ENCODE measurements around the gene TXLNG. TPM values are rescaled to one million over a fixed set of nuclear protein-coding genes. Genes with fewer than 3 reads are reported as not detected.

The TXLNG gene
- total and polyA plus RNA-seq, 2 of the 4 experiments (the other 2 are of a cell fraction) = 7.0 to 9.7 TPM

DNA sequence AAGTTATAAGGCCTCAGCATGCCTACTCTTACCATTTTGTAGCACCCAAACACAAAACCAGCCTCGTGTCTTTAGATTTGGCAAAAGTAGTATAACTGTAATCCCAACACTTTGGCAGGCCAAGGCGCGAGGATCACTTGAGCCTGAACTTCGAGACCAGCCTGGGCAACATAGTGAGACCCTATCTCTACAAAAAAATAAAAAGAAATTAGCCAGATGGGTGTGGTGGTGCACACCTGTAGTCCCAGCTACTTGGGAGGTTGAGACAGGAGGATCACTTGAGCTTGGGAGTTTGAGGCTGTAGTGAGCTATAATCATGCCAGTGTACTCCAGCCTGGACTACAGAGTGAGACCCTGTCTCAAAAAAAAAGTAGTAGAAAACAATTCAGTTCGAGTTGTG, 49.2 kb upstream of the TXLNG start:
- H3K4me1 ChIP-seq (ENCODE audit: control insufficient read depth, insufficient read depth, low read length) = no peaks in the 10 kb centered on the region
- no peak overlapping the region for H3K9ac ChIP-seq (ENCODE audit: low read depth, low read length)
- no peak overlapping the region for H3K14ac ChIP-seq (replicated peaks; ENCODE audit: low read depth, low read length)
- DNase-seq (no peak), ATAC-seq (ENCODE audit: low read depth) (no peak)
- H2BK5ac ChIP-seq (ENCODE audit: low read depth, low read length, poor library complexity, severe bottlenecking) = no peak overlapping the region
- TF ChIP-seq RAD21 (IDR thresholded peaks at IDR 0.05; ENCODE audit: low read length) = no peak
- no peak for TF ChIP-seq NFE2L2 (IDR thresholded peaks at IDR 0.05; ENCODE audit: low read depth, low read length)
- TF ChIP-seq, protein P1, sequence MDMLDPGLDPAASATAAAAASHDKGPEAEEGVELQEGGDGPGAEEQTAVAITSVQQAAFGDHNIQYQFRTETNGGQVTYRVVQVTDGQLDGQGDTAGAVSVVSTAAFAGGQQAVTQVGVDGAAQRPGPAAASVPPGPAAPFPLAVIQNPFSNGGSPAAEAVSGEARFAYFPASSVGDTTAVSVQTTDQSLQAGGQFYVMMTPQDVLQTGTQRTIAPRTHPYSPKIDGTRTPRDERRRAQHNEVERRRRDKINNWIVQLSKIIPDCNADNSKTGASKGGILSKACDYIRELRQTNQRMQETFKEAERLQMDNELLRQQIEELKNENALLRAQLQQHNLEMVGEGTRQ (IDR thresholded peaks at IDR 0.05; ENCODE audit: low read depth, low read length) = no peak
- no peak for TF ChIP-seq CEBPB (IDR thresholded peaks at IDR 0.05; ENCODE audit: low read depth, low read length)
- dilution Hi-C loops (cut with HindIII; ENCODE audit: low sequenced_read_pairs, unreplicated experiment) (no loop called here), in situ Hi-C loops (cut with MboI; ENCODE audit: low sequenced_read_pairs) (no loop called here), intact Hi-C loops (cut with micrococcal nuclease) (no loop called here)
- no peak overlapping the region for H4K5ac ChIP-seq (ENCODE audit: low read depth, low read length)
- H4K20me1 ChIP-seq (ENCODE audit: insufficient read depth, low read length) = peaks cover 10% of the 10 kb centered on the region; the same call in 1 of the 2 replicates
- peaks cover 2% of the 10 kb centered on the region; the same call in 1 of the 2 replicates for H3K9me1 ChIP-seq (ENCODE audit: insufficient read depth, low read length)
- H3K18ac ChIP-seq (ENCODE audit: low read depth, low read length) = no peak overlapping the region
- H2AFZ ChIP-seq (replicated peaks; ENCODE audit: low read length, poor library complexity) = no peak overlapping the region
- no peak overlapping the region for H3K23ac ChIP-seq (ENCODE audit: low read depth, low read length)
- peaks cover 30% of the 10 kb centered on the region for H3K36me3 ChIP-seq (ENCODE audit: control insufficient read depth, insufficient read depth, low read length)
- H4K8ac ChIP-seq (ENCODE audit: low read depth in 2 of 2, low read length in 2 of 2) = no peak overlapping the region
- H2AK5ac ChIP-seq (ENCODE audit: low read depth, low read length) = no peak overlapping the region
- ChIA-PET POLR2A (ENCODE audit: unreplicated experiment) (no interaction called here), CTCF (interaction anchor here (0.7 kb wide), 1 partner anchor 42 kb away, joined by 3 read pairs; no protein-coding TSS in a partner anchor)
- no peak overlapping the region for H2BK20ac ChIP-seq (ENCODE audit: low read depth, low read length)
- H3K56ac ChIP-seq (ENCODE audit: extremely low read depth, insufficient read depth, low read length) = no peak overlapping the region
- no peak overlapping the region for H4K91ac ChIP-seq (ENCODE audit: insufficient read depth, low read depth, low read length)
- H3K79me1 ChIP-seq (ENCODE audit: low read depth in 1 of 2, low read length in 2 of 2) = peaks cover 6 to 9% of the 10 kb centered on the region in 2 experiments; a peak in 3 of 4 replicates
- H2BK15ac ChIP-seq (ENCODE audit: low read depth, low read length) = no peak overlapping the region
- no peak overlapping the region for H2BK120ac ChIP-seq (ENCODE audit: low read depth, low read length)
- H3K27ac ChIP-seq (ENCODE audit: insufficient read depth, low read length) = no peak overlapping the region
- H3K27me3 ChIP-seq (ENCODE audit: control insufficient read depth, insufficient read depth, low read length) = no peaks in the 10 kb centered on the region
- no peak overlapping the region for H3K4ac ChIP-seq (ENCODE audit: low read depth, low read length)
- no peak overlapping the region for H3K4me3 ChIP-seq (ENCODE audit: insufficient read depth, low read depth, low read length)
- WGBS, 2 experiments (ENCODE audit: extremely low coverage in 2 of 2, insufficient read length in 1 of 2) = no CpG with 5 or more reads among the region's 5 CpGs
- no peak overlapping the region for H3K4me2 ChIP-seq (ENCODE audit: low read depth, low read length)
- no peaks in the 10 kb centered on the region for H3K9me3 ChIP-seq (ENCODE audit: control insufficient read depth, insufficient read depth, low read length)
- no TSS peak for BruUV-seq (replicated peaks)
- H2AK9ac ChIP-seq (replicated peaks; ENCODE audit: low read depth, low read length, poor library complexity) = no peak overlapping the region

Data from IMR-90 (cell line).